Mesenchymal stem cell (in vitro differentiated cells and primary cell): ENCODE results near the gene ZCCHC7.

Source experiments
- DNase-seq: peaks from one replicate; pipeline ENCODE4 v3.0.0-alpha.2; 2013
- H2AFZ ChIP-seq: one replicate; pipeline ENCODE4 v1.6.1; 2013; ENCODE audit warnings: low read depth, mild to moderate bottlenecking, control low read depth, inconsistent platforms, low read length, moderate library complexity
- H2AK5ac ChIP-seq: 2 replicates; pipeline ENCODE4 v1.6.1; 2013; ENCODE audit warnings: low read length, moderate library complexity, mild to moderate bottlenecking, inconsistent platforms; ENCODE audit not compliant: severe bottlenecking
- H2BK120ac ChIP-seq: one replicate; pipeline ENCODE4 v1.6.1; 2013; ENCODE audit warnings: low read depth, mild to moderate bottlenecking, inconsistent platforms, low read length, moderate library complexity
- H2BK12ac ChIP-seq, 2 experiments: one replicate each; pipeline ENCODE4 v1.6.1; 2013; ENCODE audit warnings: inconsistent platforms in 2 of 2, low read length in 2 of 2, mild to moderate bottlenecking in 2 of 2, moderate library complexity in 2 of 2, control low read depth in 1 of 2
- H2BK15ac ChIP-seq: one replicate; pipeline ENCODE4 v1.6.1; 2013; ENCODE audit warnings: mild to moderate bottlenecking, low read depth, inconsistent platforms; ENCODE audit not compliant: poor library complexity, severe bottlenecking
- H2BK5ac ChIP-seq: 2 replicates; pipeline ENCODE4 v1.6.1; 2013; ENCODE audit warnings: low read depth, mild to moderate bottlenecking, low read length, control low read depth, inconsistent platforms; ENCODE audit not compliant: poor library complexity, severe bottlenecking
- H3K14ac ChIP-seq, 2 experiments: one replicate each; pipeline ENCODE4 v1.6.1; 2013; ENCODE audit warnings: inconsistent platforms in 2 of 2, low read length in 2 of 2, control low read depth in 1 of 2, mild to moderate bottlenecking in 1 of 2, moderate library complexity in 1 of 2
- H3K18ac ChIP-seq, 2 experiments: one replicate each; pipeline ENCODE4 v1.6.1; 2013; ENCODE audit warnings: inconsistent platforms in 2 of 2, low read length in 2 of 2, control low read depth in 1 of 2, low read depth in 1 of 2, mild to moderate bottlenecking in 1 of 2
- H3K23ac ChIP-seq, 2 experiments: one replicate each; pipeline ENCODE4 v1.6.1; 2013; ENCODE audit warnings: inconsistent platforms in 2 of 2, low read length in 2 of 2, mild to moderate bottlenecking in 2 of 2, moderate library complexity in 2 of 2, control low read depth in 1 of 2
- H3K27ac ChIP-seq: 2 replicates; pipeline ENCODE4 v1.5.1; 2013; ENCODE audit warnings: mild to moderate bottlenecking, moderate library complexity, low read length, control low read depth, inconsistent platforms; ENCODE audit not compliant: poor library complexity, severe bottlenecking
- H3K27me3 ChIP-seq, 2 experiments: 2 replicates each; pipeline versions ENCODE4 v1.6.1 to v1.7.0; 2013; ENCODE audit warnings: low read length in 2 of 2, mild to moderate bottlenecking in 2 of 2, moderate library complexity in 2 of 2, control low read depth in 1 of 2, inconsistent platforms in 1 of 2; ENCODE audit not compliant: control insufficient read depth in 1 of 2, insufficient read depth in 1 of 2
- H3K36me3 ChIP-seq, 2 experiments: 2 replicates each; pipeline versions ENCODE4 v1.6.1 to v1.7.0; 2013; ENCODE audit warnings: low read length in 2 of 2, control low read depth in 1 of 2, inconsistent platforms in 1 of 2, low read depth in 1 of 2, mild to moderate bottlenecking in 1 of 2; ENCODE audit not compliant: insufficient read depth in 2 of 2, control insufficient read depth in 1 of 2
- H3K4ac ChIP-seq, 2 experiments: one replicate each; pipeline ENCODE4 v1.6.1; 2013; ENCODE audit warnings: inconsistent platforms in 2 of 2, low read length in 2 of 2, mild to moderate bottlenecking in 2 of 2, moderate library complexity in 2 of 2, control low read depth in 1 of 2, low read depth in 1 of 2
- H3K4me1 ChIP-seq: 2 replicates; pipeline ENCODE4 v1.6.1; 2013; ENCODE audit warnings: low read depth, low read length, control low read depth; ENCODE audit not compliant: control insufficient read depth, insufficient read depth
- H3K4me2 ChIP-seq: 2 replicates; pipeline ENCODE4 v1.6.1; 2013; ENCODE audit warnings: low read length, mild to moderate bottlenecking, inconsistent platforms; ENCODE audit not compliant: poor library complexity, severe bottlenecking
- H3K4me3 ChIP-seq, 2 experiments: 2 replicates each; pipeline versions ENCODE4 v1.5.1 to v1.7.0; 2013; ENCODE audit warnings: low read length in 2 of 2, mild to moderate bottlenecking in 2 of 2, control low read depth in 1 of 2, low read depth in 1 of 2; ENCODE audit not compliant: insufficient read depth in 1 of 2
- H3K79me1 ChIP-seq: replicated peaks from 2 replicates; pipeline ENCODE4 v1.6.1; 2013; ENCODE audit warnings: mild to moderate bottlenecking, control low read depth, low read length, inconsistent platforms; ENCODE audit not compliant: poor library complexity, severe bottlenecking
- H3K9ac ChIP-seq: 2 replicates; pipeline ENCODE4 v1.7.0; 2013; ENCODE audit warnings: mild to moderate bottlenecking, low read length, moderate library complexity
- H3K9me3 ChIP-seq: 2 replicates; pipeline ENCODE4 v1.7.0; 2013; ENCODE audit warnings: mild to moderate bottlenecking, low read length; ENCODE audit not compliant: control insufficient read depth
- H4K8ac ChIP-seq: one replicate; pipeline ENCODE4 v1.6.1; 2013; ENCODE audit warnings: inconsistent platforms, mild to moderate bottlenecking, low read length, moderate library complexity
- H4K91ac ChIP-seq: one replicate; pipeline ENCODE4 v1.6.1; 2013; ENCODE audit warnings: mild to moderate bottlenecking, low read length, inconsistent platforms
- WGBS: methylation state at CpG from one replicate; pipeline ENCODE4 v1.1.7; 2013; ENCODE audit warnings: mixed read lengths; 5-methylcytosine and 5-hydroxymethylcytosine counted together

The ZCCHC7 gene

GRCh38 chr9:37382982-37383357, 262.6 kb downstream of the ZCCHC7 start:
- no peak overlapping the region for H4K8ac ChIP-seq
- H2BK15ac ChIP-seq = no peak overlapping the region
- H2BK12ac ChIP-seq = no peak overlapping the region
- no peak overlapping the region for H2AFZ ChIP-seq
- peaks cover 6 to 12% of the 10 kb centered on the region in 2 experiments for H3K27me3 ChIP-seq
- no peak overlapping the region for H3K4me3 ChIP-seq
- H2AK5ac ChIP-seq = no peak overlapping the region
- WGBS = 81% methylated on average over 5 of the region's 5 CpGs
- no peak overlapping the region for H3K4ac ChIP-seq
- no peak overlapping the region for H2BK120ac ChIP-seq
- no peak overlapping the region for H3K18ac ChIP-seq
- no peak overlapping the region for H3K9ac ChIP-seq
- H3K36me3 ChIP-seq = no peaks in the 10 kb centered on the region
- no peaks in the 10 kb centered on the region for H3K4me1 ChIP-seq
- H4K91ac ChIP-seq = no peak overlapping the region
- H3K14ac ChIP-seq = no peak overlapping the region
- no peak overlapping the region for H3K4me2 ChIP-seq
- H3K27ac ChIP-seq = no peak overlapping the region
- no peak for DNase-seq
- H3K79me1 ChIP-seq = no peaks in the 10 kb centered on the region
- no peak overlapping the region for H2BK5ac ChIP-seq
- H3K9me3 ChIP-seq = peaks cover 8% of the 10 kb centered on the region
- no peak overlapping the region for H3K23ac ChIP-seq

GRCh38 chr9:37383393-37383792, 263.0 kb downstream of the ZCCHC7 start:
- DNase-seq = no peak
- H3K9ac ChIP-seq = no peak overlapping the region
- no peak overlapping the region for H2BK12ac ChIP-seq
- H2AK5ac ChIP-seq = no peak overlapping the region
- H4K91ac ChIP-seq = no peak overlapping the region
- H3K14ac ChIP-seq = no peak overlapping the region
- H2AFZ ChIP-seq = no peak overlapping the region
- H2BK15ac ChIP-seq = no peak overlapping the region
- no peak overlapping the region for H2BK120ac ChIP-seq
- no peak overlapping the region for H2BK5ac ChIP-seq
- no peak overlapping the region for H3K23ac ChIP-seq
- no peak overlapping the region for H3K4me3 ChIP-seq
- no peak overlapping the region for H3K18ac ChIP-seq
- H3K9me3 ChIP-seq = peaks cover 8% of the 10 kb centered on the region
- no peaks in the 10 kb centered on the region for H3K36me3 ChIP-seq
- H3K4me2 ChIP-seq = no peak overlapping the region
- H3K79me1 ChIP-seq = no peaks in the 10 kb centered on the region
- 77% methylated on average over 6 of the region's 6 CpGs for WGBS
- H3K27ac ChIP-seq = no peak overlapping the region
- peaks cover 6 to 10% of the 10 kb centered on the region in 2 experiments for H3K27me3 ChIP-seq
- no peak overlapping the region for H3K4ac ChIP-seq
- no peak overlapping the region for H4K8ac ChIP-seq
- H3K4me1 ChIP-seq = no peaks in the 10 kb centered on the region

- no peak overlapping the region for H3K18ac ChIP-seq
- 72% methylated on average over 10 of the region's 12 CpGs for WGBS
- peaks cover 8% of the 10 kb centered on the region for H3K9me3 ChIP-seq
- no peaks in the 10 kb centered on the region for H3K4me1 ChIP-seq
- H2BK5ac ChIP-seq = no peak overlapping the region
- H3K36me3 ChIP-seq = no peaks in the 10 kb centered on the region
- H3K4me2 ChIP-seq = no peak overlapping the region
- no peak overlapping the region for H3K27ac ChIP-seq
- no peak overlapping the region for H2BK120ac ChIP-seq
- DNase-seq = no peak
- no peak overlapping the region for H4K8ac ChIP-seq
- no peak overlapping the region for H4K91ac ChIP-seq
- H3K4me3 ChIP-seq = no peak overlapping the region
- no peak overlapping the region for H2BK15ac ChIP-seq
- no peak overlapping the region for H2AFZ ChIP-seq
- no peak overlapping the region for H3K4ac ChIP-seq
- H3K14ac ChIP-seq = no peak overlapping the region
- H2BK12ac ChIP-seq = no peak overlapping the region
- H3K79me1 ChIP-seq = no peaks in the 10 kb centered on the region
- no peak overlapping the region for H3K9ac ChIP-seq
- H2AK5ac ChIP-seq = no peak overlapping the region
- no peak overlapping the region for H3K23ac ChIP-seq
- H3K27me3 ChIP-seq = peaks cover 5 to 6% of the 10 kb centered on the region in 2 experiments
These were observed 263.7 kb downstream of the ZCCHC7 start for GRCh38 chr9:37383876-37384746.

GRCh38 chr9:37385286-37385685, 264.9 kb downstream of the ZCCHC7 start:
- Histone ChIP-seq H2BK12ac (no peak overlapping the region), H3K4me3 (no peak overlapping the region), H3K9me3 (peaks cover 8% of the 10 kb centered on the region), H3K79me1 (no peaks in the 10 kb centered on the region), H3K27ac (no peak overlapping the region), H3K36me3 (no peaks in the 10 kb centered on the region), H4K8ac (no peak overlapping the region), H4K91ac (no peak overlapping the region), H2BK5ac (no peak overlapping the region), H3K4me1 (no peaks in the 10 kb centered on the region), H2AK5ac (no peak overlapping the region), H3K9ac (no peak overlapping the region), H2AFZ (no peak overlapping the region), H3K23ac (no peak overlapping the region), H2BK15ac (no peak overlapping the region), H3K18ac (no peak overlapping the region), H3K27me3 (peaks cover 3 to 6% of the 10 kb centered on the region in 2 experiments), H3K4me2 (no peak overlapping the region), H3K4ac (no peak overlapping the region), H3K14ac (no peak overlapping the region), H2BK120ac (no peak overlapping the region)
- 78% methylated on average over 6 of the region's 6 CpGs for WGBS
- no peak for DNase-seq
